Calu3 (cell line): ENCODE measurements around the gene MRPL36. TPM values are rescaled to one million over a fixed set of nuclear protein-coding genes. Genes with fewer than 3 reads are reported as not detected.
"Not testable (repeated sequence)": the region's sequence is repeated elsewhere in the genome, so short reads cannot be mapped to it uniquely, and the experiment has no call there.

Experiments
- BruUV-seq: library from RNA; stranded (reverse); fragments of 400-500 nt; replicated peaks from 2 replicates; lab custom pipeline; 2021; lab: Mats Ljungman, UMichigan
- CTCF ChIA-PET: fragments of 300-600 bp; sonication (Branson Sonifier 250); formaldehyde crosslinking; loops from one replicate; lab custom pipeline; 2022; ENCODE audit warnings: antibody characterized with exemption; lab: Charles Lee
- DNase-seq: peaks from one replicate; pipeline ENCODE4 v3.0.0; 2022
- H3K27ac Mint-ChIP-seq: one replicate; pipeline ENCODE4 v1.8.0; 2022; ENCODE audit warnings: mixed read lengths; ENCODE audit not compliant: unreplicated experiment
- H3K27me3 Mint-ChIP-seq: one replicate; pipeline ENCODE4 v1.8.0; 2022; ENCODE audit warnings: mixed read lengths; ENCODE audit not compliant: unreplicated experiment
- H3K36me3 Mint-ChIP-seq: one replicate; pipeline ENCODE4 v1.8.0; 2022; ENCODE audit warnings: mild to moderate bottlenecking, moderate library complexity, mixed read lengths; ENCODE audit not compliant: insufficient read depth, unreplicated experiment
- H3K4me1 Mint-ChIP-seq: one replicate; pipeline ENCODE4 v1.8.0; 2022; ENCODE audit warnings: mild to moderate bottlenecking, low read depth, mixed read lengths; ENCODE audit not compliant: unreplicated experiment
- H3K4me3 Mint-ChIP-seq: one replicate; pipeline ENCODE4 v1.8.0; 2022; ENCODE audit warnings: mild to moderate bottlenecking, low read depth, moderate library complexity, mixed read lengths; ENCODE audit not compliant: unreplicated experiment
- H3K9me3 Mint-ChIP-seq: one replicate; pipeline ENCODE4 v1.8.0; 2022; ENCODE audit warnings: low read depth, mixed read lengths; ENCODE audit not compliant: unreplicated experiment
- intact Hi-C: fragments of 100-400 bp; cut with micrococcal nuclease; formaldehyde crosslinking; loops from one replicate; pipeline ENCODE4 v1.10.0; 2022; ENCODE audit not compliant: unreplicated experiment
- total RNA-seq: library from RNA; stranded (reverse); gene quantifications from 2 replicates; pipeline ENCODE4 v1.2.3, GENCODE V29; 2022
- TF ChIP-seq, protein P1 (sequence below): fragments of 200-600 bp; IDR thresholded peaks from one replicate; pipeline ENCODE4 v1.8.0; 2022; ENCODE audit warnings: antibody characterized with exemption; ENCODE audit not compliant: unreplicated experiment

MRPL36 gene
- total RNA-seq, 1 experiment from 2014 or later, result 55.5 TPM

DNA sequence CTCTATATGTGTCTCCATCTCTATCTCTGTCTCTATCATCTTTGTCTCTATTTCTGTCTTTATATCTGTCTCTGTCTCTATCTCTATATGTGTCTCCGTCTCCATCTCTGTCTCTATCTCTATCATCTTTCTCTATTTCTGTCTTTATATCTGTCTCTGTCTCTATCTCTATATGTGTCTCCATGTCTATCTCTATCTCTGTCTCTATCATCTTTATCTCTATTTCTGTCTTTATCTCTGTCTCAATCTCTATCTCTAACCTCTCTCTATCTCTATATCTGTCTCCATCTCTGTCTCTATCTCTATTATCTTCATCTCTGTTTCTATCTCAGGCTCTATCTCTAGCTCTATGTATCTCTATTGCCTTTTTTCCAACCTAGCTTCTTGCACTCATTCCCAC, 46.1 kb upstream of the MRPL36 start:
- CTCF ChIA-PET, result no interaction called here
- Mint-ChIP-seq H3K4me3 (no peak overlapping the region), H3K27me3 (peaks cover 12% of the 10 kb centered on the region), H3K4me1 (no peaks in the 10 kb centered on the region), H3K36me3 (no peaks in the 10 kb centered on the region), H3K9me3 (no peaks in the 10 kb centered on the region), H3K27ac (no peak overlapping the region)
- TF ChIP-seq, protein P1, sequence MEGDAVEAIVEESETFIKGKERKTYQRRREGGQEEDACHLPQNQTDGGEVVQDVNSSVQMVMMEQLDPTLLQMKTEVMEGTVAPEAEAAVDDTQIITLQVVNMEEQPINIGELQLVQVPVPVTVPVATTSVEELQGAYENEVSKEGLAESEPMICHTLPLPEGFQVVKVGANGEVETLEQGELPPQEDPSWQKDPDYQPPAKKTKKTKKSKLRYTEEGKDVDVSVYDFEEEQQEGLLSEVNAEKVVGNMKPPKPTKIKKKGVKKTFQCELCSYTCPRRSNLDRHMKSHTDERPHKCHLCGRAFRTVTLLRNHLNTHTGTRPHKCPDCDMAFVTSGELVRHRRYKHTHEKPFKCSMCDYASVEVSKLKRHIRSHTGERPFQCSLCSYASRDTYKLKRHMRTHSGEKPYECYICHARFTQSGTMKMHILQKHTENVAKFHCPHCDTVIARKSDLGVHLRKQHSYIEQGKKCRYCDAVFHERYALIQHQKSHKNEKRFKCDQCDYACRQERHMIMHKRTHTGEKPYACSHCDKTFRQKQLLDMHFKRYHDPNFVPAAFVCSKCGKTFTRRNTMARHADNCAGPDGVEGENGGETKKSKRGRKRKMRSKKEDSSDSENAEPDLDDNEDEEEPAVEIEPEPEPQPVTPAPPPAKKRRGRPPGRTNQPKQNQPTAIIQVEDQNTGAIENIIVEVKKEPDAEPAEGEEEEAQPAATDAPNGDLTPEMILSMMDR, result no peak
- BruUV-seq, result no TSS peak
- no peak for DNase-seq
- intact Hi-C loops, result no loop called here

DNA sequence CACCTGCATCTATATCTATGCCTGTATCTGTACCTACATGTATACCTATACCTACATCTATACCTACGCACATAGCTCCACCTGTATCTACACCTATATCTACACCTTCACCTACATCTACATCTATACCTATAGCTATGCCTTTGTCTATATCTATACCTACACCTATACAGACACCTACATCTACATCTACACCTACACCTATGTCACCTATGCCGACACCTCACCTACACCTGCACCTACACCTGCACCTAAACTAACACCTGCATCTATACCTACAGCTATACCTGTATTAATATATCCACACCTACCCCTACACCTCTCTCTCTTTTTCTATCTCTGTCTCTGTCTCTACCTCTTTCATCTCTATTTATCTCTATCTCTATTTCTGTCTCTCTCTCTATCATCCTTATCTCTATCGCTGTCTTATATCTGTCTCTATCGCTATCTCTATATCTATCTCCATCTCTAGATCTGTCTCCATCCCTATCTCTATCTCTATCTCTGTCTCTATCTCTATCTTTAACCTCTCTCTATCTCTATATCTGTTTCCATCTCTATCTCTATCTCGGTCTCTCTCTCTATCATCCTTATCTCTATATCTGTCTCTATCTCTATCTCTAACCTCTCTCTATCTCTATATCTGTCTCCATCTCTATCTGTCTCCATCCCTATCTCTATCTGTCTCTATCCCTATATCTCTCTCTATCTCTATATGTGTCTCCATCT, 45.2 kb upstream of the MRPL36 start:
- no peaks in the 10 kb centered on the region for H3K4me1 Mint-ChIP-seq

DNA sequence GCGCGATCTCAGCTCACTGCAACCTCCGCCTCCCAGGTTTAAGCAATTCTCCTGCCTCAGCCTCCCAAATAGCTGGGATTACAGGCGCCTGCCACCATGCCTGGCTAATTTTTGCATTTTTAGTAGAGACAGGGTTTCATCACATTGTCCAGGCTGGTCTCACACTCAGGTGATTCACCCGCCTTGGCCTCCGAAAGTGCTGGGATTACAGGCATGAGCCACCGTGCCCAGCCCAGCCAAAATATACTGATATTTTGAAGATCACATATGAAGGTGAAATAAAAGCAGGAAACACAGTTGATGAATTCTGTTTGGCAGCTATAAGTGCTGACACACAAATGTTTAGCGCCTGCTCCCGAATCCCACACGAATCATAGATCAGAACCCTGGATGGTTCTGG, 44.1 kb upstream of the MRPL36 start:
- H3K27ac Mint-ChIP-seq, CTCF ChIA-PET, DNase-seq, H3K4me1 Mint-ChIP-seq, H3K4me3 Mint-ChIP-seq, BruUV-seq, intact Hi-C loops, H3K9me3 Mint-ChIP-seq, H3K36me3 Mint-ChIP-seq: not testable (repeated sequence)
- H3K27me3 Mint-ChIP-seq, result peaks cover 30% of the 10 kb centered on the region

More for the DNA sequence above, 45.2 kb upstream of the MRPL36 start:
- intact Hi-C loops, result no loop called here
- no peak for DNase-seq
- H3K36me3 Mint-ChIP-seq, result no peaks in the 10 kb centered on the region
- BruUV-seq, result no TSS peak
- H3K4me3 Mint-ChIP-seq, result no peak overlapping the region
- H3K27me3 Mint-ChIP-seq, result peaks cover 19% of the 10 kb centered on the region
- CTCF ChIA-PET, result no interaction called here
- no peak overlapping the region for H3K27ac Mint-ChIP-seq
- TF ChIP-seq, protein P1, result no peak
- no peaks in the 10 kb centered on the region for H3K9me3 Mint-ChIP-seq

DNA sequence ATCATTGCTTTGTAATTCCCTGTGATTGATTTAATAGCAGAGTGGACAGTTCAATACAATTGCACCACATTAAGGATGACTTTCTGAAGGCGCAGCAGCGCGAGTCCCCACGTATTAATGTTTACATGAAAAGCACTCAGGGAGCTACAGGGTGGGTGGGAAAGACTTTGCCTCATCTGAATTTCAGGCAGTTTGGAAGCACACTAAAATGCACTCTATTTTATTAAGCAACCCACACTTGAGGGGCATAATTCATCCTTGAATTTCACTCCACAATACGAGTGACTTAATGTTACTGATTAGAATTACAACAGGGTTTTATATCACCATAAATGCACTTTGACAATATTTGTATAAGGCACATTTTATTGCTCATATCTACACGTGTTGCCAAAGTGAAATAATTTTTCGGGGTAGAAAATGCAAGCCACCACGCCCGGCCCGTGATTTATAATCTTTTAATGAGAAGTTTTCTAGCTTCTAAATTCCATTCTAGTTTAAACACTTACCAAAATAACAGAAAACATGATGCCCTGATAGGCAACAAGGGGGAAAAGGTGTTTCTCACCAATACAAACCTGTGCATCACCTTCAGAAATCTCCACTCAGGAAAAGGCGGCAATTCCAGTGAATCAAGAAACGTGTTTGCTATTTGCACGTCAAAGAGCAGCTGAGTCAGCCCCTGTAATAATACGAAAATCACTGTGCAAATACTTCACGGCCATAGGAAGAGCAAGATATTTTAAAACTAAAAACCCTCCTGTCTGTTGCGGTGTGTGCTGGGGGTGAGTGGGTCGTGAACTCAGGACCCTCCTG, 42.6 kb upstream of the MRPL36 start:
- no peak overlapping the region for H3K4me3 Mint-ChIP-seq
- CTCF ChIA-PET, result no interaction called here

More for the DNA sequence above, 42.6 kb upstream of the MRPL36 start:
- no peaks in the 10 kb centered on the region for H3K4me1 Mint-ChIP-seq
- H3K27ac Mint-ChIP-seq, result no peak overlapping the region
- H3K9me3 Mint-ChIP-seq, result no peaks in the 10 kb centered on the region
- TF ChIP-seq, protein P1, result no peak
- intact Hi-C loops, result no loop called here
- no peaks in the 10 kb centered on the region for H3K36me3 Mint-ChIP-seq
- peaks cover 22% of the 10 kb centered on the region for H3K27me3 Mint-ChIP-seq
- no TSS peak for BruUV-seq
- DNase-seq, result no peak
